PC-3 (cell line): ENCODE results near the gene LTBP3. TPM values are rescaled to one million over a fixed set of nuclear protein-coding genes. Genes with fewer than 3 reads are reported as not detected.

Experiments
- ATAC-seq: fragments of 200-7000 bp; cut with Tn5 transposase; 2 replicates; pipeline ENCODE4 v1.9.1; 2020; ENCODE audit warnings: mild to moderate bottlenecking, moderate library complexity
- BruUV-seq: library from RNA; stranded (reverse); fragments of 400-500 nt; replicated peaks from 2 replicates; lab custom pipeline; 2021; lab: Mats Ljungman, UMichigan
- CTCF ChIA-PET: fragments of 300-600 bp; sonication (Branson Sonifier 250); formaldehyde crosslinking; loops from one replicate; lab custom pipeline; 2022; ENCODE audit warnings: antibody characterized with exemption; lab: Charles Lee
- POLR2A ChIA-PET: fragments of 300-600 bp; sonication (Branson Sonifier 250); formaldehyde crosslinking; loops from one replicate; lab custom pipeline; 2022; ENCODE audit warnings: antibody characterized with exemption; ENCODE audit not compliant: unreplicated experiment; lab: Charles Lee
- DNase-seq: peaks from one replicate; pipeline ENCODE4 v3.0.0-alpha.2; 2015
- H2AFZ ChIP-seq: fragments of 300-600 bp; sonication (generic); 2 replicates; pipeline ENCODE4 v1.6.0; 2016; ENCODE audit warnings: antibody characterized with exemption, low read length
- H3F3A ChIP-seq: fragments of 300-600 bp; sonication (generic); one replicate; pipeline ENCODE4 v1.6.0; 2017; ENCODE audit warnings: antibody characterized with exemption, low read length, control low read depth, mild to moderate bottlenecking; ENCODE audit not compliant: unreplicated experiment
- H3K27ac ChIP-seq: fragments of 300-600 bp; sonication (generic); 2 replicates; pipeline ENCODE4 v1.5.1; 2016; ENCODE audit warnings: mild to moderate bottlenecking, low read length
- H3K27me3 ChIP-seq: fragments of 300-600 bp; sonication (generic); 2 replicates; pipeline ENCODE4 v1.6.1; 2016; ENCODE audit warnings: low read length, mixed read lengths
- H3K36me3 ChIP-seq: fragments of 300-600 bp; sonication (generic); 2 replicates; pipeline ENCODE4 v1.6.1; 2016; ENCODE audit warnings: low read depth, mixed run types, low read length, mixed read lengths
- H3K4me1 ChIP-seq: fragments of 300-600 bp; sonication (generic); 2 replicates; pipeline ENCODE4 v1.5.1; 2016; ENCODE audit warnings: low read length; ENCODE audit not compliant: insufficient read depth
- H3K4me2 ChIP-seq: fragments of 300-600 bp; sonication (generic); 2 replicates; pipeline ENCODE4 v1.6.0; 2016; ENCODE audit warnings: low read length
- H3K4me3 ChIP-seq: fragments of 300-600 bp; sonication (generic); 2 replicates; pipeline ENCODE4 v1.5.1; 2016; ENCODE audit warnings: mild to moderate bottlenecking, low read length, mixed read lengths
- H3K79me2 ChIP-seq: fragments of 300-600 bp; sonication (generic); 2 replicates; pipeline ENCODE4 v1.6.1; 2017; ENCODE audit warnings: low read length, mixed read lengths
- H3K9ac ChIP-seq: fragments of 300-600 bp; sonication (generic); 2 replicates; pipeline ENCODE4 v1.6.0; 2016; ENCODE audit warnings: mild to moderate bottlenecking, low read length
- H3K9me2 ChIP-seq: fragments of 300-600 bp; sonication (generic); replicated peaks from 2 replicates; pipeline ENCODE4 v1.6.1; 2016; ENCODE audit warnings: mixed run types, low read length, mixed read lengths
- H3K9me3 ChIP-seq: fragments of 300-600 bp; sonication (generic); 2 replicates; pipeline ENCODE4 v1.6.1; 2016; ENCODE audit warnings: low read length, mixed read lengths
- H4K20me1 ChIP-seq: fragments of 300-600 bp; sonication (generic); 2 replicates; pipeline ENCODE4 v1.6.1; 2016; ENCODE audit warnings: low read length, mixed read lengths
- EZH2 ChIP-seq: fragments of 300-600 bp; sonication (generic); IDR thresholded peaks from one replicate; pipeline ENCODE4 v1.6.1; 2017; ENCODE audit warnings: antibody characterized with exemption, mild to moderate bottlenecking, low read length; ENCODE audit not compliant: unreplicated experiment
- EZH2phosphoT487 ChIP-seq: fragments of 300-600 bp; sonication (generic); IDR thresholded peaks from 2 replicates; pipeline ENCODE4 v1.6.1; 2018; ENCODE audit warnings: mild to moderate bottlenecking, antibody characterized with exemption, low read length, borderline replicate concordance
- intact Hi-C: fragments of 100-400 bp; cut with micrococcal nuclease; formaldehyde crosslinking; loops from 2 replicates; pipeline ENCODE4 v1.9.0; 2023
- total RNA-seq: library from RNA; depleted of rRNA; stranded (reverse); fragments of >200 nt; gene quantifications from 2 replicates; pipeline ENCODE4 v1.2.3, GENCODE V29; 2014
- TF ChIP-seq, protein P1 (sequence below): fragments of 300-600 bp; sonication (generic); conservative IDR thresholded peaks from 2 replicates; pipeline ENCODE4 v1.5.1; 2017; ENCODE audit warnings: antibody characterized with exemption, low read depth, mild to moderate bottlenecking, low read length

LTBP3 gene
- total RNA-seq, 1 experiment from 2014 or later = 197 TPM

DNA sequence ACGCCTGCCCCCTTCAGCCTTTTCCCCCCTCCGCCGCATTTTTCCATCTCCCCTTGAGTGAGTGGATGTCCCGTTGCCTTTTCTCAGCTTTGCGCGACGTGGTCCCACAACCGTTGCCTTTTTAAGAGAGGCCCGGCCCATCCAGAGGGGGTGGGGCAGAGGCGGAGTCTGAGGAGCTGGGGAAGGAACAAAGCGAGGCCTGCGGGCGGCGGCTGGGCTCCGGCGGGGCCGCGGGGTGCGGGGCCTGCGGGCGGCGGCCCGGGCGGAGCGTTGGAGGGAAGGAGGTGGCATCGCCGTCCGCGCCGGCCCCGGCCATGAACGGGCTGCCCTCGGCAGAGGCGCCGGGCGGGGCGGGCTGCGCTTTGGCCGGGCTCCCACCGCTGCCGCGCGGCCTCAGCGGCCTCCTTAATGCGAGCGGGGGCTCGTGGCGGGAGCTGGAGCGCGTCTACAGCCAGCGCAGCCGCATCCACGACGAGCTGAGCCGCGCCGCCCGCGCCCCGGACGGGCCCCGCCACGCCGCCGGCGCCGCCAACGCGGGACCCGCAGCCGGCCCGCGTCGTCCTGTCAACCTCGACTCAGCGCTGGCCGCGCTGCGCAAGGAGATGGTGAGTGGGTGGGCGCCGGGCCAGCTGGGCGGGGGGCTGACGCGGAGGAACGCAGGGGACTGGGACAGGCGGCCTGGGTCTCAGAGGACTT lies 14.3 kb upstream of the LTBP3 start, which contains the start of gene FAM89B:
Gene FAM89B (plus strand): TSS at position 183 of the 696 bp plus-strand sequence. CDS start 132 bp downstream, at position 315.
- ChIA-PET CTCF (interaction anchor here (0.6 to 1.7 kb wide), 7 partner anchors 13 to 509 kb away, joined by 3 to 24 read pairs (median 5); partner anchors contain the start of gene PCNX3), POLR2A (no interaction called here)
- TF ChIP-seq EZH2 (no peak), EZH2phosphoT487 (no peak)
- TF ChIP-seq, protein P1, sequence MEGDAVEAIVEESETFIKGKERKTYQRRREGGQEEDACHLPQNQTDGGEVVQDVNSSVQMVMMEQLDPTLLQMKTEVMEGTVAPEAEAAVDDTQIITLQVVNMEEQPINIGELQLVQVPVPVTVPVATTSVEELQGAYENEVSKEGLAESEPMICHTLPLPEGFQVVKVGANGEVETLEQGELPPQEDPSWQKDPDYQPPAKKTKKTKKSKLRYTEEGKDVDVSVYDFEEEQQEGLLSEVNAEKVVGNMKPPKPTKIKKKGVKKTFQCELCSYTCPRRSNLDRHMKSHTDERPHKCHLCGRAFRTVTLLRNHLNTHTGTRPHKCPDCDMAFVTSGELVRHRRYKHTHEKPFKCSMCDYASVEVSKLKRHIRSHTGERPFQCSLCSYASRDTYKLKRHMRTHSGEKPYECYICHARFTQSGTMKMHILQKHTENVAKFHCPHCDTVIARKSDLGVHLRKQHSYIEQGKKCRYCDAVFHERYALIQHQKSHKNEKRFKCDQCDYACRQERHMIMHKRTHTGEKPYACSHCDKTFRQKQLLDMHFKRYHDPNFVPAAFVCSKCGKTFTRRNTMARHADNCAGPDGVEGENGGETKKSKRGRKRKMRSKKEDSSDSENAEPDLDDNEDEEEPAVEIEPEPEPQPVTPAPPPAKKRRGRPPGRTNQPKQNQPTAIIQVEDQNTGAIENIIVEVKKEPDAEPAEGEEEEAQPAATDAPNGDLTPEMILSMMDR = no peak
- Histone ChIP-seq H3K9me2 (no peaks in the 10 kb centered on the region), H4K20me1 (no peaks in the 10 kb centered on the region; the same call in 1 of the 2 replicates), H3K36me3 (no peaks in the 10 kb centered on the region), H3K4me2 (peak within 1 kb of the TSS; percentile 93), H3K27me3 (no peaks in the 10 kb centered on the region), H3K27ac (no peak within 1 kb of the TSS), H3K4me1 (peaks cover 58% of the 10 kb centered on the region), H3K79me2 (peaks cover 56% of the 10 kb centered on the region), H2AFZ (no peak within 1 kb of the TSS), H3K9me3 (no peaks in the 10 kb centered on the region), H3F3A (peaks cover 4% of the 10 kb centered on the region), H3K9ac (peak within 1 kb of the TSS; percentile 93; the same call in 1 of the 2 replicates), H3K4me3 (peak within 1 kb of the TSS; percentile 97)
- DNase-seq = peak; percentile 92
- intact Hi-C loops = no loop called here
- ATAC-seq = peak; percentile 15
- BruUV-seq = no TSS peak

DNA sequence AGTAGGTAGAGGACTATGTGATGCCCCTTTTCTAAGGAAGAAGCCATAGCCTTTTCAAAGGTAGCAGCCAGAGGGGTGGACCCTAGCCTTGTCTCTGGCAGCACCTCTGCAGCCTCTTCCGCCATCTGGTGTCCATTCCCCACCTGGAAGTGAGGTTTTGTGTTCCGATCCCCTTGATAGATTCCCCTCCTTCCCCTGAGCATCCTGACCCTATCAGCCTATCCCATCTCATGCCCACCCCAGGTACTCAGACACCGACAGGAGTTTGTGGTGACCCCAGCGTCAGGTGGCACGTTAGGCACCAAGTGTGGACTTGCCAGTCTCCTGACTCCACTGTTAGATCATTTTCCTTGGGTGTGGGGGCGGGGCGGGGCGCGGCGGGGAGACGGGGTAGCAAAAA lies 13.8 kb upstream of the LTBP3 start:
- no peaks in the 10 kb centered on the region for H4K20me1 ChIP-seq
- peak overlapping the region; percentile 93 for H3K4me2 ChIP-seq
- H3K36me3 ChIP-seq = no peaks in the 10 kb centered on the region
- H3K27me3 ChIP-seq = no peaks in the 10 kb centered on the region
- POLR2A ChIA-PET = no interaction called here
- H3K79me2 ChIP-seq = peaks cover 55% of the 10 kb centered on the region
- no peaks in the 10 kb centered on the region for H3K9me3 ChIP-seq
- peaks cover 53% of the 10 kb centered on the region for H3K4me1 ChIP-seq
- no peak overlapping the region for H2AFZ ChIP-seq
- H3K9ac ChIP-seq = peak overlapping the region; percentile 35; the same call in 1 of the 2 replicates
- TF ChIP-seq EZH2phosphoT487 = no peak
- TF ChIP-seq, protein P1 = peak; percentile 92
- H3K27ac ChIP-seq = no peak overlapping the region
- ATAC-seq (peak; percentile 5), DNase-seq (peak; percentile 84)
- BruUV-seq = no TSS peak
- H3F3A ChIP-seq = peaks cover 4% of the 10 kb centered on the region
- peak overlapping the region; percentile 97 for H3K4me3 ChIP-seq
- no peaks in the 10 kb centered on the region for H3K9me2 ChIP-seq
- CTCF ChIA-PET = interaction anchor here (0.7 to 3.2 kb wide), 4 partner anchors 25 to 61 kb away, joined by 5 to 25 read pairs (median 18); no protein-coding TSS in a partner anchor
- intact Hi-C loops = loop anchor here (2.0 kb wide), 1 partner anchor 17 kb away; no protein-coding TSS in a partner anchor
